GM19438 (cell line): ENCODE data around the gene PCYT2.

Experiments
- ATAC-seq: cut with Tn5 transposase; IDR thresholded peaks from one replicate; pipeline ENCODE4 v1.9.1; 2021; ENCODE audit warnings: low read depth; ENCODE audit not compliant: unreplicated experiment

PCYT2 gene

GRCh38 chr17:81859906-81860755 is 51.1 kb downstream of the PCYT2 start, which contains the start of gene P4HB:
P4HB (minus strand) TSS chr17:81860535; CDS start chr17:81860471, 64 bp downstream.
- no peak for ATAC-seq

GRCh38 chr17:81858967-81859905 is 52.0 kb downstream of the PCYT2 start:
- ATAC-seq = no peak

GRCh38 chr17:81858170-81858966 is 52.8 kb downstream of the PCYT2 start:
- no peak for ATAC-seq

DNA sequence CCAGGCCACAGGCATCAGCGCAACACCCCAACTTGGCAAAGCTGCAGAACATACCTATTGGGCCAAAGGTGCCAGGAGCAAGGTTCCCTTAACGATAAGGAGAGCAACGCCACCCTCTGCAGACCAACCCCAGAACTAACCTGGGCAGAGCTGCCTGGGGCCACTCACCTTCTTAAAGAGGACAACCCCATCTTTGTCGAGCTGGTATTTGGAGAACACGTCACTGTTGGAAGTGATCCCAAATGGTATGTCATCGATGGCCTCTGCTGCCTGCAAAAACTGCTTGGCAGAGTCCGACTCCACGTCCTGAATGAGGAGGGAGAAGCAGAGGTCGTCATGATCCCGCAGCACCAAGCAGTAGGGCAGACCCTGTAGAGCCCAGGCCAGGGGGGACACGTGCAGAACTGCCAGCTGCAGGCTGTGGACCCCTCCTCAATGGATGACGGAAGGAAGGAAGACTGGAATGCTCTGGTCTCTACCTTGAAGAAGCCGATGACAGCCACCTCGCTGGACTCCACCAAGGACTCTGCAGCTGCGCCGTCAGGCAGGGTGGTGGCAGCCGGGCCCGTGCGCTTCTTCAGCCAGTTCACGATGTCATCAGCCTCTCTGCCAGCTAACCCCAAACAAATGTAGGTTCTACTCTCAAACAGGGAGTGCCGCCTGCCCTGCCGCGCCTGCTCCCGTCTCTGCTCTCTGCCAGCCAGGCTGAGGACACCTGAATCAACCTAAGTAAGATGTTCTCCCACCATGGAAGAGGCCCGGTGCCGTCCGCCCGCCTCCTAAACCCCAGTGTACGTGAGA is 56.0 kb downstream of the PCYT2 start:
- ATAC-seq = no peak

GRCh38 chr17:81852237-81852636 is 59.0 kb downstream of the PCYT2 start:
- ATAC-seq = no peak

DNA sequence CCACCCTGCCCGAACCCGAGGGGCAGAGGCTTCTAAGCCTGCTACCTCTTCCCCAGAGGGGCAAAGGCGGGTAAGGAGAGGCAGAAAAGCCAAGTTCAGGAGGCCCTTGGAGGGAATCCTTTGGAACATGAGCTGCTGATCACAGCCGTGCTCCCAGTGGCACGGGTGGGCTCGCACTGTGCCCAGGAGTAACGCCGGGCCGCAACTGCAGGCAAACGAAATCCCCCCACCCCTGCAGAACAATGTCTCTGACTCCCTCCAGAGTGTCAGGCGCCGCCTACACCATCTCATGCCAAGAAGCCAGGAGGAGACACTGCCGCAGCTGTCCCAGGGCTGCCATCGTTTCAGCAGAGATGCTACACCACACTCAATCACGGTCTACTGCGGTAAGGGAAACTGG is 59.8 kb downstream of the PCYT2 start:
- ATAC-seq = no peak
